Measurements from ENCODE around the gene CHL1.

CHL1 gene, protein sequence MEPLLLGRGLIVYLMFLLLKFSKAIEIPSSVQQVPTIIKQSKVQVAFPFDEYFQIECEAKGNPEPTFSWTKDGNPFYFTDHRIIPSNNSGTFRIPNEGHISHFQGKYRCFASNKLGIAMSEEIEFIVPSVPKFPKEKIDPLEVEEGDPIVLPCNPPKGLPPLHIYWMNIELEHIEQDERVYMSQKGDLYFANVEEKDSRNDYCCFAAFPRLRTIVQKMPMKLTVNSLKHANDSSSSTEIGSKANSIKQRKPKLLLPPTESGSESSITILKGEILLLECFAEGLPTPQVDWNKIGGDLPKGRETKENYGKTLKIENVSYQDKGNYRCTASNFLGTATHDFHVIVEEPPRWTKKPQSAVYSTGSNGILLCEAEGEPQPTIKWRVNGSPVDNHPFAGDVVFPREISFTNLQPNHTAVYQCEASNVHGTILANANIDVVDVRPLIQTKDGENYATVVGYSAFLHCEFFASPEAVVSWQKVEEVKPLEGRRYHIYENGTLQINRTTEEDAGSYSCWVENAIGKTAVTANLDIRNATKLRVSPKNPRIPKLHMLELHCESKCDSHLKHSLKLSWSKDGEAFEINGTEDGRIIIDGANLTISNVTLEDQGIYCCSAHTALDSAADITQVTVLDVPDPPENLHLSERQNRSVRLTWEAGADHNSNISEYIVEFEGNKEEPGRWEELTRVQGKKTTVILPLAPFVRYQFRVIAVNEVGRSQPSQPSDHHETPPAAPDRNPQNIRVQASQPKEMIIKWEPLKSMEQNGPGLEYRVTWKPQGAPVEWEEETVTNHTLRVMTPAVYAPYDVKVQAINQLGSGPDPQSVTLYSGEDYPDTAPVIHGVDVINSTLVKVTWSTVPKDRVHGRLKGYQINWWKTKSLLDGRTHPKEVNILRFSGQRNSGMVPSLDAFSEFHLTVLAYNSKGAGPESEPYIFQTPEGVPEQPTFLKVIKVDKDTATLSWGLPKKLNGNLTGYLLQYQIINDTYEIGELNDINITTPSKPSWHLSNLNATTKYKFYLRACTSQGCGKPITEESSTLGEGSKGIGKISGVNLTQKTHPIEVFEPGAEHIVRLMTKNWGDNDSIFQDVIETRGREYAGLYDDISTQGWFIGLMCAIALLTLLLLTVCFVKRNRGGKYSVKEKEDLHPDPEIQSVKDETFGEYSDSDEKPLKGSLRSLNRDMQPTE (N-terminal part only)

DNA sequence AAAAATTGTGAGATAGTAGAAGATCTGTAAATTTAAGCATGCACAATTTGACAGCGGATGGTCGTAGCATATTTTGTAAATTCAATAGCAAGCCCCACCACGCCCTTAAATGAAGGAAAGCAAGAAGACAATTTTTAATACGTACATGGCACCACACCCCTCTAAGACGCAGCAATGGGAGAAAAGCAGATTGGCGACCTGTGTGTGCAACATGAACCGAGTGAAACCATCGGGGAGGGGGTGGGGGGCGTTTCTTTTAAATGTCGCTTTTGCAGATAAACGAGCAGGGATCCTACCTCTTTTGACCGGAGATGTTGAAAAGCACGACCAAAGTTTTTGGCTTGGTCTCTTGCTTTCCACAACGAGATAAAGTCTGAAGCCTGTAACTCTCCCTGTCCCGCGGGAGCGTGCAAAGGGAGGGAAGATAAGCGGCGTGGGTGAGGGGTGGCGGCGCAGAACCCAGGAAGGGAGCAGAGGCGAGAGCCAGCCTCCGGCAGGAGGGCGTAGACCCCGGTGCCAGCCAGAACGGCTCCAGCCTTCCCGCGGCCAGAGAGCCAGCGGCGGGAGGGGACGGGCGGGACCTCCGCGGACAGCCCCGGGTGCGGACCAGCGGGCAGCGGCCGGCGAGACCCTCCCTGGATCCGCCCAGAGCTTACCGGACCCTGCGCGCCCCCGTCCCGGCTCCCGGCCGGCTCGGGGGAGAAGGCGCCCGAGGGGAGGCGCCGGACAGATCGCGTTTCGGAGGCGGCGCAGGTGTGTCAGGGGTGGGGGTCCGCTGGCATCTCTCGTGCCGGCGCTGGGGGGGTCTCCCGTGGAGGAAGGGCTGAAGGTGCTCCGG lies at the start of gene CHL1:
Gene CHL1, plus strand, starts transcription at position 453 of the 838 bp plus-strand sequence. CDS start 123,014 bp downstream, outside the sequence.
- DNase-seq (ENCODE audit: low read depth) = no peak

DNA sequence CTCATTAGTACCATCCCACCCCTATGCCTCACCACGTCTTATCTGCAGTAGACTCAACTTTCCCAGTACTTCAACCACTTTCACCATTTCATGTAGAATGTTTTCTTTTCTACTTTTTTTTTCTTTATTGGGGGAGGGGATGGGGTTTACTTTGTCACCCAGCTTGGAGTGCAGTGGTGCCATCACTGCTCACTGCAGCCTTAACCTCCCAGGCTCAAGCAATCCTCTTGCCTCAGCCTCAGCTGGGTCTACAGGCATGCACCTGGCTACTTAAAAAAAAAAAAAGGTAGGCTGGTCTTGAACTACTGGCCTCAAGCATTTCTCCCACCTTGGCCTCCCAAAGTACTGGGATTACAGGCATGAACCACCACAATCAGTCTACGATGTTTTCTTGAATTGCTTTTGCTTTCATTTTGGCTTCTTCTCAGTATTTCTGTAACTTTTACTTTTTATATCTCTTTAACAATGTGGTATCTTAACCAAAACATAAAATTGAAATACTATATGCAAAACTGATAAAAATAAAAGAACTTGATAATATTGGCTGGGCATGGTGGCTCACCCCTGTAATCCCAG lies 44.9 kb upstream of the CHL1 start:
- no peak for DNase-seq (ENCODE audit: low read depth)

DNA sequence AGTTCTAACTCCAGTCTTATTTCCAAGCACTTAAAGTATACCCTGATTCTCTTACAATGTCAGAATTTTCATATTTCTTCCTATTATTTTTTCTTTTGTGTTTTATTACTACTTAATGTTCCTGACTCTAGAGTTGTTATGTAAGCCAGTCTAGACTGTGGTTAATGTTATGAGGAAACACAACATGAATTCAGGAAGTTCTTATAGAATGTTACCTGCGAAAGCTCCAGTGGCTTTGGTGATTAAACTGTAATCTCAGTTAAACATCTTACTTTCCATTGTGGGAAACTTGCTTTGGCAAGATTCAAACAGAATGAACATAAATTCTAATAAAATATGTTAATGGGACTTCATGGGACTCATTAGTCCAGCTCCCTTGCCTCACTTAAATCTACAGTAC lies 36.6 kb upstream of the CHL1 start:
- DNase-seq (ENCODE audit: low read depth) = no peak

DNA sequence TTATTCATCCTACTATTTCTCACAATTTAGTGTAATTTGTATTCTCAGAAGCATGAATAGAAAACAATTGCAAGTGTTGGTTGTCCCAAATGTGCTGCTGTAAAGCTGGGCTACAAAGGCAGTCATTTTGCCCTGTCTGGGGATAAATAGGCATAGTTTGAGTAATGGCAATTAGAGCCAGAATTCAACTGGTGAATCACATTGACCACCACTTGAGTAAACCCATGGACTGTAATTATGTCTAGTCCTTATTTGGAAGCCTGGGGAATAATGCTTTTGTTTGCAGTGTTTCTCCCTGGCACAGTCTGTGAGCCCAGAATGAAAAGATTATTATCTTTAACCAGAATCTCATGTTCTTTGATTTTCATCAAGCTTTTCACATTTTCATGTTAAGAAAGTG lies 30.5 kb upstream of the CHL1 start:
- no peak for DNase-seq (ENCODE audit: low read depth)

DNA sequence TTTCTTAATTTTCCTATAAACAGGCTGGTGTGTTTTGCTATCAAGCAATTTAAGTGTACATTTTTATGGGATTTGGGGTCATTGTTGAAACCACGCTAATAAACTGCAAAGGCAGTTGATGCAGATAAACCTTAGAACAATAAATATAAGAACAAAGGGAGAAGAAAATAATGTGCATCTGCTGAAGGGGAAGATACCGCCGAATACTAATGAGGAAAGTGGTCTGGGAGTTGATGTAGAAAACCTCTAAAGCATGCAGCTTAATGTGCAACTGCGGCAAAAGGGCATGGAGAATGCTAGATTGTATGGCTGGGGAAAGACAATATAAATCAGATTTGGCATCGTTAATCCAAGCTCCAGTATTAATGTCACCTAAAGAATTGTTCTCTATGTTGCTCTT lies 29.8 kb upstream of the CHL1 start:
- DNase-seq (ENCODE audit: low read depth) = no peak

DNA sequence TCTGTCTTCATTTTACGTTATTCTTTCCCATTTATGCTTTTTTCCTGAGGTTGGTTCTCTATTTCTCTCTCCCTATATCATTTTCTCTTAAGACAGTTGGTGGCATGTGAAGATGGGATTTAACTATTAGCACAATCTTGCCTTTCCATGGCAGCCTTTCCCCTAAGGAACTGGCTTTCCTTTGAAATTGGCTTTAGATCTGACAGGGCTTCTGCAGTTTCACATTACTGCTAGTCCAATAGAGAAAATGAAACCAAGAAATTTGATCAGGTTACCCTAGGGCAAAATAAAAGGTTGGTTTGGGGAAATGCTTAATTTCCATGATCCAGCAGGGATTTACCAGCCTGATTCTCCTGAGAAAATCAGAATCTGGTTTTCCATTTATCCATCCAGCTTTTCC lies 22.7 kb upstream of the CHL1 start:
- DNase-seq (ENCODE audit: low read depth) = no peak

DNA sequence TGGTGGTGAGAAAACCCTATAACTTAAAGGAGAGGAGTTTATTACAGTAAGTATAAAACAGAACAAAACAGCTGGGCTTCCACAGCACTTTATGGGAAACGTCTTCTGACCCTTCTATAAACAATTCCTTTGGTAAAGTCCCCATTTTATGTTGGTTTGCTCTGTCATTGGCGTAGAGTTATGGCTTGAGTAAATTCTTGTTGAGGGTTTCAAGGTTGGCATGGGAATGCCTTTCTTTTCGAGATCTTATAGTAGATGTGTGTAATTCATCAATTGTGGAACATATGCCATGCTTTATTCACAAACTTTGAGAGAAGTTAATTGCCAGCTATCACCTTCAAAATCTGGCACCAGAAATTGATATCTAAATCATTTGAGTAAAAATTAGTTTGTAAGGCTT lies 11.6 kb upstream of the CHL1 start:
- no peak for DNase-seq (ENCODE audit: low read depth)

DNA sequence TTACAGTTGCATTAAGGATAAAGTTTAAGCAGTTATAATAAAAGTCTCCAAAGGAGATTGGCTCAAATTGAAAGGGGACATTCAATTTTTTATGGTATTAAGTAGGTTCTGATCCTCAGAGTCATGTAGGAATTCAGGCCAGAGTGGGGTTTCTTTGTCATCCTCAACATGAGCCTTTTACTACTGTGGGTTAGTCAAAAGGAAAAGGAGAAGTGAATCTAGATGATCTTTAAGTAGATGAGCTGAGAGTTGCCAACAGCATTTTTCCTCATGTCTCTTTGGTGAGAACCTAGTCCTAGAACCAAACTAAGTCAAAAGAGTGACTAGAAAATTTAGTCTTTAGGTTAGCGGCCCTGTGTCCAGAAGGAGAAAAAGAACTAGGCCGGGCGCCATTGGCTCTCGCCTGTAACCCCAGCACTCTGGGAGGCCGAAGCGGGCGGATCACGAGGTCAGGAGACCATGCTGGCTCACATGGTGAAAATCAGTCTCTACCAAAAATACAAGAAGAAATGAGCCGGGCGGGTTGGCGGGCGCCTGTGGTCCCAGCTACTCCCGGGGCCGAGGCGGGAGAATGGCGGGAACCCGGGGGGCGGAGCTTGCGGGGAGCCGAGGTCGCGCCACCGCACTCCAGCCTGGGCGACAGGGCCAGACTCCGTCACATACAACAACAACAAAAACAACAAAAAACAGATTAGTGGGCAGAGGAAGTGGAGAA lies 4.2 kb upstream of the CHL1 start:
- DNase-seq (ENCODE audit: low read depth) = no peak

DNA sequence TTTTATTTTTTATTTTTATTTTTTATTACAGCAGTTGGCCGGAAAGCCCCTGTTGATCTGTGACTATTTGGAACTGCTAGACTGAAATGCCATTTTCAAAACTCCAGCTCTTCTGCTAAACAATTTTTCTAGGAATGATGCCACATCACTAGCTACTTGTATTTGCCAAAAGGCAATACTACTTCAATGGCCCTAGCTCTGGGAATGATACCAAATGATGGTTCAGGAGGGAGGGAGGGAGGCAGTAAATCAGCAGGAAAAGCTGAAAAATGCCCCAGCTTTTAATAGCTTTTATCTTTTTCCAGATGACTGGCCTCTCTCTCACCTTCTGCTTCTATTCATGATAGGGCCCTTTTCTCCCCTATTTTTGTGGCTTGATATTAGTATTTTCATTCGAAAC lies 2.6 kb upstream of the CHL1 start:
- DNase-seq (ENCODE audit: low read depth) = no peak

DNA sequence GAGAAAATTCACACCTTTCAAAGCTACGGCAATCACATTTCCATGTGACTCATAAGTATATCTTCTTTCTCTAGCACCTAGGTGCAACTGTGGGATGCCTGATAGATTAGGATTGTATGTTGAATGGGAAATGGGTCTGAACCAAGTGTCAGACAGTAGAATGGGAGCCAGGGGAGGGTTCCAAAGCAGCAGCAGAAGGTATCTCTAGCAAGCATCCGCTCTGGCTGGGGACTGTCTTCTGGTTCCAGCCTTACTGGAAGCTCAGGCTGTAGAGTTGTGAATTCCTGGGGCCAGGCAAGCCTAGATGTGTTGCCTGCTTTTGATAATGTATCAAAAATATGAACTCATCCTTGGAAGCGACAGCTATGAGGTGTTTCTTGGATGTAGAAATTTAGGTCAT lies 2.1 kb upstream of the CHL1 start:
- DNase-seq (ENCODE audit: low read depth) = no peak

DNA sequence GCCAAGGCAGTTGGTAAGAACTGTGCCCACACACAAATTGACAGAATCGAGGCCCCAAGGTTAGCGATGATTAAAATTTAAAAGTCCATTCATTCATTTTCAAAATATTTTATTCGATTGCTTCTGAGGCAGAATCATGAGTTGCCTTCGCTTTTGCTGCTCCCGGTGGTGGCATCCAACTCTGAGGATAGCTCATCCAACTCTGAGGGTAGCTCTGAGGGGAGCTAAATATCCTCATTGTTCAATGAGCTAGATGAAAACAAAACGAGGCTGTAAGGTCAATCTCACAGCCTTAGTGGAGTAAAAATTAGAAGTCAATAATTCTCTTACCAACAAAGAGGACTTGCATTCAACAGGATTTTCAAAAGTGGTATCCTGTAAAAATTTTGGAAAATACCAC lies 897 bp upstream of the CHL1 start:
- no peak for DNase-seq (ENCODE audit: low read depth)

DNA sequence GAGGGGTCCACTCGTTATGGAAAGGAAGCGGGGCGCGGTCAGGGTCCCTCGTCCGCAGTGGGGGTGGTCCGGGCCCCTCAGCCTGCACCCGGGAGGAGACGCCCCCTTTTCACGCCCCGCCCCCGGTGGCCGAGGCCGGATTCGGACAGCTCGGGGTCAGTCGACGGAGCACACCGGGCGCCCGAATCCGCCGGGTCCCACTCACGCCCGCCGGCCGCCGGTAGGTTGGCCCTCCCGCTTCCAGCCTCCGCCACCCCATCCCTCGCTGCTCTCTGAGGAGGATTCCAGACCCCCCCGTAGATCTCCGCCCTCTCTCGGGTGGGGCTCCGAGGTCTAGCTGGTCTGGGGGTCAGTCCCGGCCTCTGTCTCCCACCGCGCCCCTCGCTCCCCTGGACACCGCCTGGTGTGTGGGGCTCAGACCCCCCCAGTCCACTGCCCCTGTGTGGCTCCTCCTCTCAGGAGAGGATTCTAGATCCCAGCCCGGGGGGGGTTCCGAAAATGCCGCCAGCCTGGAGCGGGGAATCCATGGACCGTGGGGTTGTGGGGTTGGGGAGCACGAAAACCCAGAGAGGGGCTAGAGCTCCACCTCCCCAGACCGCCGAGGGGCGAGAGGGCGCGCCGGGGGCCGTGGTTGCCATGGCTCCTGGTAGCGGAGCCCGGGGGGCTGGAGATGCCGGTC lies 725 bp downstream of the CHL1 start:
- no peak for DNase-seq (ENCODE audit: low read depth)

DNA sequence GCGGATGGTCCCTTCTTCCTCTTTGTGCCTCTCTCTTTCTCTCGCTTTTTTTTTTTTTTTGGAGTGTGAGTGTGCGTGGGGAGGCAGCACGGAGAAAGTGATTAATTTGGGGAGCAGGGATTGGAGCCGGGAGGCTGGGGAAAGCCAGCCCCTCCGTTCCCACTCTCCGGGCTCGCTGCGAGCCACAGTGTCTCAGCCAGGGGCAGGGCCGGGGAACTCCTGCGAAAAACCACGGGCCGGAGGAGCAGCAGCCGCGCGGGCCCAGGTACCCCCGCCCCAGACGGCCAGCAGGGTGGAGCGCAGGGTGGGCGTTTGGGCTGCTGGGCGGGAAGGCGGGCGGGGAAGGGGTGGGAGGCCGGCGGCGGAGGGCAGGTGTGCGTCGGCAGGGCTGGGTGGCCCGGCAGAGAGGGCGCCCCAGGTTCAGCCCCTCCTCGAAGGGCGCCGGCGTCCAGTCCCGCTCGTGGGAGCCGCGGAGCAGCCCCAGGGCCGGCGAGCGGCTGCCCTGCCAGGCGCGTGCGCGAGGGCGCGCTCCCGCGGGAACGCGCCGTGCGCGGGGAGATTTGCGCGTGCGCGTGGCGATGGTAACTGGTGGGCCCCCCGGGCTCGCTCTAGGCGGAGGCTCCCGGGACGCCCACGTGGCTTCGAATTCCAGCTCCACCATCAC lies 1.4 kb downstream of the CHL1 start:
- DNase-seq (ENCODE audit: low read depth) = no peak

DNA sequence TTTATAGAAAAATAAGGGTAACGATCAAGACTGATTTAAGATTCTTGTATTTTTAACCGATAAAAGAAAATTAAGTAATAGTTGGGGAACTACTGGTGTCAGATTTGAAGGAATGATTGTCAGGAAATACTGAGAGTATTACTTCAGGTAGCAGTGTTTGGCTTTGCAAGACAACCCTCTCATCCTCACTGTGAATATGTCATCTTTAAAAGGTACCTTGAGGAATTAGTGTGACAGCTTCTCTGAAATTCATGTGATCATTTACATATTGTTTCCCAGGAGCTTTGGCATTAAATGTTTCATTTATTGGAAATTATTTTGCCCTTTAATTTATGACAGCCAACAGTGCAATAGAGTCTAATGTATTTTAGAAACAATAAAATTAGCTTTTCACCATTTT lies 3.3 kb downstream of the CHL1 start:
- no peak for DNase-seq (ENCODE audit: low read depth)

DNA sequence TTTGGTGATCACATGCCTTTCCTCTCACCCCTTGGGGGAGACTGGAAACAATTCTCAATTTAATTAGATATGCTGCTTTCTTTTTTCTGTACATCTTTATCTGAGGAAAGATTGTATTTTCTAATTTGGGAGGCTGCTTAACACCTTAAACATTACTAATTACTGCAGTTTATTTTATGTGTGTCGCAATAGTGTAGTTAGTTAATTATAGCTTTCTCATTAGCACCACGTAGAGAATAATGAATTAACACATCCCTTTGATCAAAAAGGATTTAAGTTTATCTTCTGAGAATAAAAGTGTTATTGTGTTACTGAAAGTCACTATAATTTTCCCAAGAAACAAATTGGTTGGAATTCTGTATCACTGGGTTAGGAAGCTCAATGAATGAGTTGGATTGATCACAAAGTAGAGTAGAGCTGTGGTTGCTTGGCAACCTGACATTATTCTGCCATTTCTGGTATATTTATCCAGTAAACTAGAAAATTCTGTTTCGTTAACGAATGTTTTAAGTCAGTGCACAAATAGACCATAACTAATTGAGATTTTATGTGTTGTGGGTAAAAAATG lies 4.3 kb downstream of the CHL1 start:
- DNase-seq (ENCODE audit: low read depth) = no peak

DNA sequence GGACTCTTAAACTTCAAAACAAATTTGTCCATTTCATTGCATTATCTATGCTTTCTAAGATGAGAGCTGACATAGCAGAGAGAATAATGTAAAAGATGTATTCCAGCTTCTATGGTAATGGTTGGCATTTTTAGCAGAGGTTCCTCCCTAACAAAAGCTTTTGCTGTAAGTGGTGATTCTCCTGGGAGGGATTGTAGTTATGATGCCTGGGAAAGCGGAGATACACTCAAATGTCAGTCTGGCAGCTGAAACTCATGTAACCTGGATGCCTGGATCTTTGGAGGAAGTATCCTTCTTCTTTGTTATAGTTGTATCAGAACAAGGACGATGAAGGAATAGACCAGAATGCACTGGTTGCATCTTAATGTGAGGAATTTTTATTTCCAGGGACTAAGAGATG lies 7.5 kb downstream of the CHL1 start:
- DNase-seq (ENCODE audit: low read depth) = no peak

DNA sequence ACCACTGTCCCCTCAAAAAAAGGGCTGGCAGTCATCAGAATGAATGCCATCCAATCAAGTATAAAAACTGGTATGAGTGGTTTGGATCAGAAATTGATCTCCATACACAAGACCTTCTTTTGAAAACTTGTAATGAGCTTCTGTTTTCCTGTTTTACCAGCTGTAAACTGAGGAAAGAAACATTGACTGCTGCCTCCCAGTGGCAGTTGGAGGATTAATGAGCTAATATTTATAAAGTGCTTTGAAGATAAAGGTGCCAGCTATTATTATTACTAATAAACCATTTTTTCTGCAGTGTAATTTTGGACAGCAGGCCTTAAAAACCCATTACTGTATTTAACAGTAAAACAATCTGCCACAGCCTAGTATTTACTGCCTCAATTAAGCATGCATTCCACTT lies 11.4 kb downstream of the CHL1 start:
- no peak for DNase-seq (ENCODE audit: low read depth)

DNA sequence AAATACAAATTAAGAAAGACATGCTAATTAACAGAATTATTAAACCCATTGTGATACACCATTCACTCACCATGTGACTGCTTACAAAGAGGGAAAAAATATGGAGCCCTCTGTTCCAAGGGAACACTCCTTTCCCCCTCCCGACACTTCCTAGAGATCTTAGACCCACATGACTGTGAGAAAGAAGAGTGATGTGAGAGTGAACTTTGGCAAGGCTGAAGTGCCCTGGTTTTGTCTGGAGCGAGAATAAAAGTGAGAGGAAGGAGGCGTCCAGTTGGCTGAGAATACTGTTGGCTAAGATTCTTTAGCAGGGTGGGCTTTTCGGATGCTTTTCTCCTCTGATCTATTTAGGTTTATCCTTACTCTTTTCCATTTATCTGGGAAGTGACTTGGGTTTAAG lies 14.1 kb downstream of the CHL1 start:
- DNase-seq (ENCODE audit: low read depth) = no peak

DNA sequence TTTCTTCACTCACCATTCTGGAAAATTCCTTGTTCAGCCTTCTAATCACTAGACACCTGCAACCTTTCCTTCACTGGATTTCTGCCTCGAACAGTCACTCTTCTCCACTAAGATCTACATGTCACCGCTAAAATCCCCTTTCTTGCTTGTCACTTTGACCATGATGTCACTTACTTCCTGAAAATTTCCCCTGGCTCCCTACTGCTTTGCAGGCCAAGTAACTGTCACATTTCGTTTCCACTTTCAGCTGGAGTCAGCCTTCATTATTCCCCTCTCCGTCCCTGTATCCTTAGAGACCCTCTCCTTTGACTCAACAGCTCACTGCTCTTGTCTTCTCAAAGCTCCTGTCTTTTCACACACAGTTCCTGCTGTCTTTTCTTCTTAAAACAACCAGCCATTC lies 15.9 kb downstream of the CHL1 start:
- DNase-seq (ENCODE audit: low read depth) = no peak

Data from fibroblast of the conjunctiva (primary cell).